ENCODE data around the gene CCDC97. TPM values are rescaled to one million over a fixed set of nuclear protein-coding genes. Genes with fewer than 3 reads are reported as not detected.
A peak's percentile ranks its signal among the peaks of the same experiment; 100 is the strongest.

The CCDC97 gene
- polyA plus RNA-seq, 1 experiment, result 8.5 TPM

DNA sequence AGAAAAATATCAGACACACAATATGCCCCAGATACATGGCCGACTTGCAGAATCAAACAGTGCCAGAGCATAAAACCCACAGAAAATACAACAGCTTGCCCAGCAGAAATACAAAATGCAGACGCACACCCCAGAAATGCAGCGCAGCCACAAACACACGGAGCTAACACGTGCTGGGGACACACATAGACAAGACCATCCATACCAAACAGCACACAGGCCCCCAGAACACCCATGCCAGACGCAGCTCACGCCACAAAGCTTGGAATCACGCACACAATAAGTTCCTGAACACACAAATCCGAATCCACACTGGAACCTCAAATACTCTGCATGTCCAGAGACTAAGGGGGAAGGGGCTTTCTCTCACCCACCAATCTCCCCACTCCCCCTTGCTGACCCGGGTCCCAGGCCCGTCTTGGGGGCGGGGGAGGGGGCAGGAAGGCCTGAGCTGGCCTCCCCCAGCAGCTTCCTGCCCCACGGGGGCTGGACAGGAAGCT is 17.2 kb downstream of the CCDC97 start:
- POLR2A ChIA-PET, result interaction anchor here (0.9 kb wide), 1 partner anchor 24 kb away, joined by 3 read pairs; no protein-coding TSS in a partner anchor
- Histone ChIP-seq H3K27ac (ENCODE audit: low read depth, low read length) (peak overlapping the region; percentile 68), H3K9me3 (ENCODE audit: control insufficient read depth, insufficient read depth, low read length) (no peaks in the 10 kb centered on the region; the same call in 1 of the 2 replicates), H3K4me3 (ENCODE audit: low read depth, low read length) (no peak overlapping the region), H3K27me3 (ENCODE audit: control insufficient read depth, insufficient read depth, low read length) (no peaks in the 10 kb centered on the region)
- TF ChIP-seq, protein P1, sequence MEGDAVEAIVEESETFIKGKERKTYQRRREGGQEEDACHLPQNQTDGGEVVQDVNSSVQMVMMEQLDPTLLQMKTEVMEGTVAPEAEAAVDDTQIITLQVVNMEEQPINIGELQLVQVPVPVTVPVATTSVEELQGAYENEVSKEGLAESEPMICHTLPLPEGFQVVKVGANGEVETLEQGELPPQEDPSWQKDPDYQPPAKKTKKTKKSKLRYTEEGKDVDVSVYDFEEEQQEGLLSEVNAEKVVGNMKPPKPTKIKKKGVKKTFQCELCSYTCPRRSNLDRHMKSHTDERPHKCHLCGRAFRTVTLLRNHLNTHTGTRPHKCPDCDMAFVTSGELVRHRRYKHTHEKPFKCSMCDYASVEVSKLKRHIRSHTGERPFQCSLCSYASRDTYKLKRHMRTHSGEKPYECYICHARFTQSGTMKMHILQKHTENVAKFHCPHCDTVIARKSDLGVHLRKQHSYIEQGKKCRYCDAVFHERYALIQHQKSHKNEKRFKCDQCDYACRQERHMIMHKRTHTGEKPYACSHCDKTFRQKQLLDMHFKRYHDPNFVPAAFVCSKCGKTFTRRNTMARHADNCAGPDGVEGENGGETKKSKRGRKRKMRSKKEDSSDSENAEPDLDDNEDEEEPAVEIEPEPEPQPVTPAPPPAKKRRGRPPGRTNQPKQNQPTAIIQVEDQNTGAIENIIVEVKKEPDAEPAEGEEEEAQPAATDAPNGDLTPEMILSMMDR (IDR thresholded peaks at IDR 0.05; ENCODE audit: low read depth, low read length), result no peak
- no peak for DNase-seq (ENCODE audit: low read depth, low spot score)
- CTCF ChIA-PET, result interaction anchor here (0.6 kb wide), 2 partner anchors 11 to 692 kb away, joined by 3 to 4 read pairs; no protein-coding TSS in a partner anchor

DNA sequence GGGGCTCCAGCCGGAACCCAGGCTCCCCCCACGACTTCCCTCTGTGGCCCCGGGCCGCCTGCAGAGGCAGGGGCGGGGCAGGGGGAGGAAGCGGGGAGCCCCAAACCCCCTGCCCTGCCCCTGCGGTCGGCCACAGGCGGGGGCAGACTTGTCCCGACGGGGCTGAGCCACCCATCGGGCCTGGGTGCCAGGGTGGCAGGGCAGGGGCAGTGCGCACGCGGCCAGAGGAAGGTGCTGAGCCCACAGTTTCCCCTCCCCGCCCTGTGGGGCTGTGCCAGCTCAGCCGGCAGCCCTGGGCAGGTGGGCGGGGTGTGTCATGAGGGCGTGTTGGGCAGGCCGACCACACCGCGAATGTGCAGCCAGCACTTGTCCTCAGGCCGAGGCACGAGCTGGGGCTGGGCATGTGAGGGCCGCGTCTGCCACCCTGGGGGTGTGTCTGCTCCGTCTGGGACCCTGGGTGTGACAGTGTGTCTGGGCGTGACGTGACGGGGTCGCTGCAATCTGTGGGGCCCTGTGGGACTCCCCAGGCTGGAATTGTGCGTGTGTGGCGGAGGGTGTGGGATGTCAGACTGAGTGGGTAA is 17.7 kb downstream of the CCDC97 start:
- CTCF ChIA-PET, result interaction anchor here (0.6 kb wide), 2 partner anchors 10 to 693 kb away, joined by 3 to 4 read pairs; no protein-coding TSS in a partner anchor
- TF ChIP-seq, protein P1 (IDR thresholded peaks at IDR 0.05; ENCODE audit: low read depth, low read length), result no peak
- Histone ChIP-seq H3K9me3 (ENCODE audit: control insufficient read depth, insufficient read depth, low read length) (no peaks in the 10 kb centered on the region; the same call in 1 of the 2 replicates), H3K27ac (ENCODE audit: low read depth, low read length) (peak overlapping the region; percentile 68), H3K4me3 (ENCODE audit: low read depth, low read length) (no peak overlapping the region), H3K27me3 (ENCODE audit: control insufficient read depth, insufficient read depth, low read length) (no peaks in the 10 kb centered on the region)
- no peak for DNase-seq (ENCODE audit: low read depth, low spot score)
- POLR2A ChIA-PET, result interaction anchor here (0.9 to 1.1 kb wide), 2 partner anchors 23 to 104 kb away, joined by 3 to 4 read pairs; no protein-coding TSS in a partner anchor

DNA sequence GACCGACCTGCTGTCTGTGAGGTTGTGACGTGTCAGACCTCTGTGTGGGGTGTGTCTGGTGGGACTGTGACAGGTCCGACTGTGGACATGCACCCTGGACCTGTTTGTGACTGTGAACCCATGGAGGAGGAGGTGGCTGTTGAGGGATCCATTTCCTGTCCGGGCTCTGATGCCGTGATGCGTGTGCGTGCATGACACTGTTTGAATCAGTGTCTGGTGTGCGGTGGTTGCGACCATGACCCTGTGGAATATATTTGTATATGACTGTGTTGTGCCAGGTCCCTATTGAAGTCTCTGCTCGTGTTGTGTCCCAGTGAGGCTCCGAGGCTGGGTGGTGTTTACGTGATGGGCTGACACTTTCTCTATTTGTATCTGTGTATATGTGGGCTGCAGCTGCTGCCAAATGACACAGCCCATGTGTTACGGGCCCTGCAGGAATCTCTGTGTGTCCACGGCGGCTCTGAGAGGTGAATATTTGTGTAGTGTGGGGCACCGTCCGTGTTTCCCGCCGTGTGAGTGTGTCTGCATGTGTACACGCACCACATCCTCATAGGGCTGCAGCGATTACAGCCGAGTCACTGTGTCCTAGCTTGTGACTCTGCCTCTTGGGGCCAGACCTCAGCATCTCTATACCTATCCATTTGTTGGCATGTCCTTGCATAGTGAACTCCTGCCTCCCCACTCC is 18.3 kb downstream of the CCDC97 start:
- TF ChIP-seq, protein P1 (IDR thresholded peaks at IDR 0.05; ENCODE audit: low read depth, low read length), result no peak
- POLR2A ChIA-PET, result interaction anchor here (0.6 to 1.1 kb wide), 2 partner anchors 63 to 103 kb away, joined by 4 read pairs; no protein-coding TSS in a partner anchor
- Histone ChIP-seq H3K27me3 (ENCODE audit: control insufficient read depth, insufficient read depth, low read length) (no peaks in the 10 kb centered on the region), H3K27ac (ENCODE audit: low read depth, low read length) (peak overlapping the region; percentile 68), H3K9me3 (ENCODE audit: control insufficient read depth, insufficient read depth, low read length) (no peaks in the 10 kb centered on the region; the same call in 1 of the 2 replicates), H3K4me3 (ENCODE audit: low read depth, low read length) (no peak overlapping the region)
- no peak for DNase-seq (ENCODE audit: low read depth, low spot score)
- CTCF ChIA-PET, result no interaction called here

DNA sequence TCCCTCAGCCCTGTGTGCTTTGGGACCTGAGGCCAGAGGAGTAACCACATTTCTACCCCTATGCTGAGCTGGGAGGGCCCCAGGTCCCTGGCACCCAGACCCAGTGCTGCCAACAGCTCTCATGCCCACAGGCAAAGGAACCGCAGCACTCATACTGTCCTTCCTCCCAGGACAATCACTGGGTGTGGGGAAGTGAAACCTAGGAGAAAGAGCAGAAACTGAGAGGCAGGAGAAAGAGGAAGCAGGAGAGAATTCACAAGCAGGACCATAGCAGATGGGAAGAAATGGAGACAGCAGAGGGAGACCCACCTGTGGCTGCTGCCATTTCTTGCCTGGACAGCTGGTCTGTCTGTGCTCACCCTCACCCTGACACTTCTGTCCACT is 18.9 kb downstream of the CCDC97 start:
- peak overlapping the region; percentile 52 for H3K27ac ChIP-seq (ENCODE audit: low read depth, low read length)
- DNase-seq (ENCODE audit: low read depth, low spot score), result no peak
- POLR2A ChIA-PET, result interaction anchor here (0.6 to 1.1 kb wide), 2 partner anchors 64 to 103 kb away, joined by 4 read pairs; no protein-coding TSS in a partner anchor

More for the DNA sequence above, 18.9 kb downstream of the CCDC97 start:
- H3K4me3 ChIP-seq (ENCODE audit: low read depth, low read length), result no peak overlapping the region
- CTCF ChIA-PET, result no interaction called here
- TF ChIP-seq, protein P1 (IDR thresholded peaks at IDR 0.05; ENCODE audit: low read depth, low read length), result no peak
- H3K9me3 ChIP-seq (ENCODE audit: control insufficient read depth, insufficient read depth, low read length), result no peaks in the 10 kb centered on the region; the same call in 1 of the 2 replicates
- no peaks in the 10 kb centered on the region for H3K27me3 ChIP-seq (ENCODE audit: control insufficient read depth, insufficient read depth, low read length)
